Activated T-helper 1 cell treated with anti-CD3 and anti-CD28 coated beads, Interleukin-12 subunit alpha, Interleukin-12 subunit beta, Interleukin-2, Interleukin-4 antibody, amounts not matched to agents 30 ng/mL and 10 ng/mL and 1 ng/mL, durations not matched to agents 14 hours and 24 hours and 36 hours (primary cell): ENCODE measurements around the gene TRIM17. TPM values are rescaled to one million over a fixed set of nuclear protein-coding genes. Genes with fewer than 3 reads are reported as not detected.

ENCODE experiments used
- DNase-seq: peaks from one replicate; pipeline ENCODE4 v3.0.0; 2021; ENCODE audit warnings: low spot score
- H3K27ac Mint-ChIP-seq: one replicate; pipeline ENCODE4 v1.8.0; 2021; ENCODE audit warnings: mild to moderate bottlenecking, mixed read lengths
- H3K27me3 Mint-ChIP-seq: one replicate; pipeline ENCODE4 v1.8.0; 2022; ENCODE audit warnings: mild to moderate bottlenecking, moderate library complexity, mixed read lengths; ENCODE audit not compliant: insufficient read depth
- H3K36me3 Mint-ChIP-seq: one replicate; pipeline ENCODE4 v1.8.0; 2021; ENCODE audit warnings: low read depth, mixed read lengths
- H3K4me1 Mint-ChIP-seq: one replicate; pipeline ENCODE4 v1.8.0; 2021; ENCODE audit warnings: low read depth, mixed read lengths
- H3K4me3 Mint-ChIP-seq: one replicate; pipeline ENCODE4 v1.8.0; 2021; ENCODE audit warnings: mild to moderate bottlenecking, moderate library complexity, mixed read lengths
- H3K9me3 Mint-ChIP-seq: one replicate; pipeline ENCODE4 v1.8.0; 2021; ENCODE audit warnings: mixed read lengths
- intact Hi-C: fragments of 100-400 bp; cut with micrococcal nuclease; formaldehyde crosslinking; loops from one replicate; pipeline ENCODE4 v1.15.1; 2024
- total RNA-seq: library from RNA; stranded (reverse); gene quantifications from 2 replicates; pipeline ENCODE4 v1.2.3, GENCODE V29; 2022

TRIM17 gene
- total RNA-seq, 1 donor from 2014 or later: 1.7 TPM

DNA sequence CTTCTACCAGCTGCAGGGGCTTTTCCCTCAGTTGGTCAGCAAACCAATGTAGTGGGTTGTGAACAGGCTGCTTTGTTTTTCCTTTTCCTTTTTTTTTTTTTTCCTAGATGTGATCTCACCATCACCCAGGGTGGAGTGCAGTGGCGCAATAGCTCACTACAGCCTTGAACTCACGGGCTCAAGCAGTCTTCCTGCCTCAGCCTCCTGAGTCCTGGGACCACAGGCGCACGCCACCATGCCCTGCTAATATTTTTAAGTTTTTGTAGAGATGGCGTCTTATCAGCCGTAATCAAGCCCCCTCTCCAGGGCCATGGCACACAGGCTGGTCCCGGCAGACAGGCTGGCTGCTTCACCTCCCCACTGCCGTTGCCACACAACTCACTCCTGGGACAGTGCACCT lies 6.6 kb downstream of the TRIM17 start:
- H3K27me3 Mint-ChIP-seq: no peaks in the 10 kb centered on the region
- intact Hi-C loops: no loop called here
- no peaks in the 10 kb centered on the region for H3K9me3 Mint-ChIP-seq
- H3K27ac Mint-ChIP-seq: no peak overlapping the region
- DNase-seq: no peak
- peaks cover 8% of the 10 kb centered on the region for H3K36me3 Mint-ChIP-seq
- peaks cover 15% of the 10 kb centered on the region for H3K4me1 Mint-ChIP-seq
- H3K4me3 Mint-ChIP-seq: no peak overlapping the region

- H3K27me3 Mint-ChIP-seq: no peaks in the 10 kb centered on the region
These were observed 7.5 kb downstream of the TRIM17 start for GRCh38 chr1:228408869-228409805.

DNA sequence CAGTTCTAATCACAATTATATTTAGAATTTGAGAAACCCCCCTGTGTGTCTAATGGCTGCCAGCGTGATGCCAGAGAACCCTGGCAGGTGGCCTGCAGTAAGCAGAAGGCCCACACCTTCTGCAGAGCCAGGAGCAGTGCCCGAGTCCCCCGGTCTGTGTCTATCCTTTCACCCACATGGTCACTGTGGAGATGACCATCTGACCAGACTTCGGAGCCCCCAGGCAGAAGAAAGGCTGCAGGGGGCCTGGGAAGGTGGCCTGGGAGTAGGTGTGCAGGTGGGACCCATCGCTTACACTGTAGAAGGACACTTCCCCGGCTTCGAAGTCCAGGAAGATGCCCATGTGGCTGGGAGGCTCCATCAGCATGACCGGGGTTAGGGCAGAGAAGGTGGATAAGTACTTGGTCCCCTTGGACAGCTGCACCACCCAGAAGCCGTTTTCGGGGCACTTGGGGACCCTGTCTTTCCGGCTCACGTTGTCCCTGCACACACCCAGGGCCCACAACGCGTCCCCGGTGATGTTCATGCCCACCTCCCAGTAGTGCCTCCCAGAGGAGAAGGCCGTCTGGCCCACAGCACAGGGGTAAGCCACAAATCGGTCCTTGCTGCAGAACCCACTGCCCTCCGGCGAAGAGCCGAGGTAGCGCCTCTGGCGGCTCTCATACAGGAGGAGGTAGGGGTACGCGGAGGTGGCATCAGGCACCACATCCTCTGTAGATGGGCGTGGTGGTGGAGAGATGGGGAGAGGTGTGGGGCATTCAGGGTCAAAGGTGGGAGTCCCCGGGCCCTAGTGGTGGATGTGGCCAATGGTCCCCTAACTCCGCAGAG lies 8.4 kb downstream of the TRIM17 start:
- peaks cover 33% of the 10 kb centered on the region for H3K4me1 Mint-ChIP-seq
- no peaks in the 10 kb centered on the region for H3K27me3 Mint-ChIP-seq
- DNase-seq: no peak
- H3K9me3 Mint-ChIP-seq: no peaks in the 10 kb centered on the region
- H3K36me3 Mint-ChIP-seq: peaks cover 23% of the 10 kb centered on the region
- intact Hi-C loops: loop anchor here (5.0 to 10.0 kb wide), 3 partner anchors 94 to 643 kb away; no protein-coding TSS in a partner anchor
- no peak overlapping the region for H3K27ac Mint-ChIP-seq
- H3K4me3 Mint-ChIP-seq: peak overlapping the region; percentile 79

More at GRCh38 chr1:228408869-228409805, 7.5 kb downstream of the TRIM17 start:
- H3K4me1 Mint-ChIP-seq: peaks cover 24% of the 10 kb centered on the region
- no peak overlapping the region for H3K27ac Mint-ChIP-seq
- H3K4me3 Mint-ChIP-seq: peak overlapping the region; percentile 61
- intact Hi-C loops: loop anchor here (5.0 to 10.0 kb wide), 3 partner anchors 93 to 644 kb away; no protein-coding TSS in a partner anchor
- no peak for DNase-seq
- H3K9me3 Mint-ChIP-seq: no peaks in the 10 kb centered on the region
- H3K36me3 Mint-ChIP-seq: peaks cover 16% of the 10 kb centered on the region

DNA sequence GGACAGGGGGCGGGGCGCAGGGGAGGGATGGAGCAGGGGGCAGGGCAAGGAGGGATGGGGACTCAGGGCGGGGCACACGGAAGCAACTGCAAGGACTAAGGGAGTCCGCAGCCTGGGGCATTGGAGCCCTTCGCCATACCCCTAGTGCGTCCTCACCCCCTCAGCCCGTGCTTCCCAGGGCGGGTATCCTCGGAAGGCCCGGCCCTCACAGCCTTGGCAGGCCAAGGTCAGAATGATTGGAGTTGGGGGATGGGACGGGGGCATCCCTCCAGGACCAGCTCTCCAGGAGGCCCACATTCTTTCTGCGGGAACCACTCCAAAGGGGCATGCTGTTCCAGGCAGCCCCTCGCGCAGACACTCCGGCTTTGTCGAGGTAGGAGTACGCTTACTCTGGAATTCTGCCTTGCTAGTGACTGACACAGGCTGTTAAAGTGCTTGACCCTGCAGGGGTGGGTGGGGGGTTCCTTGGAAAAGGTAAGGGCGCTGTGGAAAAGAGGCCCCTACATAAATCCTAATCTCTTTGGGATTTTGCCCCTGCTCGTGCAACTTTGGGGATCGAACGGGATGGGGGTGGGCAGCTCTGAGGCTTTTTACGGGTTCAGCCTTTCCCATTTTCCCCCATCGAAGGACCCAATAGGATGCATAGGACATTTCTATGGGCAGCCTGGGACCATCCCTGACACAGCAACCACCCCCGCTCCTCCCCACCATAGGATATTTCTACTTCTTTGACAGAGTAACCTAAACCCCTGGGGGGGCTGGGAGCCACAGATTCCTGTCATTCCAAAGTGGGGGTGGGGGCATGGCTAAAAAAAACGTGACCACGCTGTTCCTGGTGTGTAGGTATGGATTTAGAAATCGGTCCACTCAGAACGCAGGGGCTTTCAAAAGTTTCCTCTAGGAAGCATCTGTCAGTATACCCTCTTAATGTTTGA lies 9.3 kb downstream of the TRIM17 start:
- H3K9me3 Mint-ChIP-seq: no peaks in the 10 kb centered on the region
- peak overlapping the region; percentile 82 for H3K27ac Mint-ChIP-seq
- no peaks in the 10 kb centered on the region for H3K27me3 Mint-ChIP-seq
- DNase-seq: no peak
- H3K4me3 Mint-ChIP-seq: peak overlapping the region; percentile 79
- peaks cover 41% of the 10 kb centered on the region for H3K4me1 Mint-ChIP-seq
- intact Hi-C loops: loop anchor here (1.0 to 10.0 kb wide), 14 partner anchors 9 to 672 kb away; partner anchors contain the start of genes ARF1, IBA57, JMJD4 and MRPL55
- peaks cover 29% of the 10 kb centered on the region for H3K36me3 Mint-ChIP-seq

DNA sequence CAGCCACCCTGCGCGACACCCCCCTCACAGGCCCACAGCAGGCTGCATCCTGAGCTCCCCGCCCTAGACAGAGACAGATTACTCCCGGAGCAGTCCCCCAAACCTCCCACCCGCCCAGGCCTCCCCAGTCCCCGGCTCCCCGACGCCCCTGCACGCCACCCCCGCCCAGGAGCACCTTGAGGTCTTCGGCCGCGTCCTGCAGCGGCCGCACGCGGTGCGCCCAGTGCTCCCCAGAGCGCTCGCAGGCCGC lies 10.8 kb downstream of the TRIM17 start:
- H3K9me3 Mint-ChIP-seq: no peaks in the 10 kb centered on the region
- peak overlapping the region; percentile 98 for H3K4me3 Mint-ChIP-seq
- H3K36me3 Mint-ChIP-seq: peaks cover 39% of the 10 kb centered on the region
- peak overlapping the region; percentile 97 for H3K27ac Mint-ChIP-seq
- H3K4me1 Mint-ChIP-seq: peaks cover 49% of the 10 kb centered on the region
- H3K27me3 Mint-ChIP-seq: no peaks in the 10 kb centered on the region
- no peak for DNase-seq
- intact Hi-C loops: loop anchor here (1.0 to 10.0 kb wide), 5 partner anchors 27 to 641 kb away; partner anchors contain the start of gene C1orf35

- Mint-ChIP-seq H3K36me3 (peaks cover 41% of the 10 kb centered on the region), H3K9me3 (no peaks in the 10 kb centered on the region)
- no peak for DNase-seq
These were observed 11.3 kb downstream of the TRIM17 start for GRCh38 chr1:228405200-228405978.

GRCh38 chr1:228404107-228404720 lies 12.4 kb downstream of the TRIM17 start:
- H3K27me3 Mint-ChIP-seq: no peaks in the 10 kb centered on the region
- no peaks in the 10 kb centered on the region for H3K9me3 Mint-ChIP-seq
- H3K27ac Mint-ChIP-seq: peak overlapping the region; percentile 97
- intact Hi-C loops: loop anchor here (2.0 to 10.0 kb wide), 2 partner anchors 25 to 639 kb away; no protein-coding TSS in a partner anchor
- peak overlapping the region; percentile 98 for H3K4me3 Mint-ChIP-seq
- peaks cover 60% of the 10 kb centered on the region for H3K4me1 Mint-ChIP-seq
- peak; percentile 12 for DNase-seq
- peaks cover 44% of the 10 kb centered on the region for H3K36me3 Mint-ChIP-seq

More at GRCh38 chr1:228405200-228405978, 11.3 kb downstream of the TRIM17 start:
- Mint-ChIP-seq H3K4me3 (peak overlapping the region; percentile 98), H3K27ac (peak overlapping the region; percentile 97), H3K27me3 (no peaks in the 10 kb centered on the region), H3K4me1 (peaks cover 52% of the 10 kb centered on the region)
- intact Hi-C loops: loop anchor here (2.0 to 10.0 kb wide), 4 partner anchors 27 to 641 kb away; no protein-coding TSS in a partner anchor

GRCh38 chr1:228403231-228403631 lies 13.4 kb downstream of the TRIM17 start:
- intact Hi-C loops: loop anchor here (10.0 kb wide), 1 partner anchor 638 kb away; no protein-coding TSS in a partner anchor
- H3K9me3 Mint-ChIP-seq: no peaks in the 10 kb centered on the region
- peaks cover 57% of the 10 kb centered on the region for H3K4me1 Mint-ChIP-seq
- H3K36me3 Mint-ChIP-seq: peaks cover 44% of the 10 kb centered on the region
- DNase-seq: no peak
- no peaks in the 10 kb centered on the region for H3K27me3 Mint-ChIP-seq
- H3K4me3 Mint-ChIP-seq: peak overlapping the region; percentile 98
- H3K27ac Mint-ChIP-seq: peak overlapping the region; percentile 70

DNA sequence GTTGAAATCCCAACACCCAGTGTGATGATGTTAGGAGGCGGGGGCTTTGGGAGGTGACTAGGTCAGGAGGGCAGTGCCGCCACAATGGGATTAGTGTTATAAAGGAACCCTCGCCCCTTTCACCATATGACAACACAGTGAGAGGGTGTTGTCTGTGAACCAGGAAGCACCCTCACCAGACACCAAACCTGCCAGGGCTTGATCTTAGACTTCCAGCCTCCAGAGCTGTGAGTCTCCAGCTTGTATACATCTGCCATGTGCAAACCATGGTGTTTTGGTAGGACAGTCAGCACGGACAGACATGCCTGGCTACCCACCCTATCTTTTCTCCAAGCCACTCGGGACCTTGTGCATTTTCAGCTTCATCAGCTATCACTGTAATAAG lies 14.0 kb downstream of the TRIM17 start:
- H3K27me3 Mint-ChIP-seq: no peaks in the 10 kb centered on the region
- intact Hi-C loops: loop anchor here (10.0 kb wide), 1 partner anchor 638 kb away; no protein-coding TSS in a partner anchor
- H3K9me3 Mint-ChIP-seq: no peaks in the 10 kb centered on the region
- no peak overlapping the region for H3K27ac Mint-ChIP-seq
- H3K4me1 Mint-ChIP-seq: peaks cover 58% of the 10 kb centered on the region
- H3K36me3 Mint-ChIP-seq: peaks cover 47% of the 10 kb centered on the region
- DNase-seq: no peak
- no peak overlapping the region for H3K4me3 Mint-ChIP-seq

- intact Hi-C loops: loop anchor here (10.0 kb wide), 1 partner anchor 637 kb away; no protein-coding TSS in a partner anchor
- Mint-ChIP-seq H3K27me3 (no peaks in the 10 kb centered on the region), H3K27ac (peak overlapping the region; percentile 16), H3K36me3 (peaks cover 47% of the 10 kb centered on the region), H3K4me3 (no peak overlapping the region), H3K4me1 (peaks cover 61% of the 10 kb centered on the region), H3K9me3 (no peaks in the 10 kb centered on the region)
- no peak for DNase-seq
These were observed 14.7 kb downstream of the TRIM17 start for GRCh38 chr1:228401782-228402640.
